ENCODE measurements around the gene UGT1A8.

DNA sequence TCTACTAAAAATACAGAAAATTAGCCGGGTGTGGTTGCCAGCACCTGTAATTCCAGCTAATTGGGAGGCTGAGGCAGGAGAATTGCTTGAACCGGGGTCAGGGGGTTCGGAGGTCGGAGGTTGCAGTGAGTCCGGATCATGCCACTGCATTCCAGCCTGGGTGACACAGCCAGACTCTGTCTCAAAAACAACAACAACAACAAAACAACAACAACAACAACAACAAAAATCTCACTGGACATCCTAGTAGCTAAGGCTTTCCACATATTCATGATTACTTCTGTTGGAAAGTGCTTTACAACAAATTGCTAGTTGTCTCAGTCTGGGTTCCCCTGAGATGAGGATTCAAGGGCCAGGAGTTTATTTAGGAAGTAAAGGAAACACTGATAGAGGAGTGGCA is 156.4 kb downstream of the UGT1A8 start:
- TF ChIP-seq GATA2 (IDR thresholded peaks at IDR 0.05; ENCODE audit: insufficient read depth, insufficient read length, low read depth, low read length) (no peak), JUN (IDR thresholded peaks at IDR 0.05; ENCODE audit: borderline replicate concordance, insufficient read depth, insufficient read length, low read depth) (no peak), EZH2 (IDR thresholded peaks at IDR 0.05; ENCODE audit: borderline replicate concordance, low read depth, low read length, severe bottlenecking) (no peak), POLR2A (IDR thresholded peaks at IDR 0.05; ENCODE audit: low read depth, low read length) (no peak), POLR2AphosphoS5 (IDR thresholded peaks at IDR 0.05; ENCODE audit: insufficient read depth, low read depth, low read length) (no peak), FOS (IDR thresholded peaks at IDR 0.05; ENCODE audit: borderline replicate concordance, insufficient read depth, low read length) (no peak)
- TF ChIP-seq, protein P1, sequence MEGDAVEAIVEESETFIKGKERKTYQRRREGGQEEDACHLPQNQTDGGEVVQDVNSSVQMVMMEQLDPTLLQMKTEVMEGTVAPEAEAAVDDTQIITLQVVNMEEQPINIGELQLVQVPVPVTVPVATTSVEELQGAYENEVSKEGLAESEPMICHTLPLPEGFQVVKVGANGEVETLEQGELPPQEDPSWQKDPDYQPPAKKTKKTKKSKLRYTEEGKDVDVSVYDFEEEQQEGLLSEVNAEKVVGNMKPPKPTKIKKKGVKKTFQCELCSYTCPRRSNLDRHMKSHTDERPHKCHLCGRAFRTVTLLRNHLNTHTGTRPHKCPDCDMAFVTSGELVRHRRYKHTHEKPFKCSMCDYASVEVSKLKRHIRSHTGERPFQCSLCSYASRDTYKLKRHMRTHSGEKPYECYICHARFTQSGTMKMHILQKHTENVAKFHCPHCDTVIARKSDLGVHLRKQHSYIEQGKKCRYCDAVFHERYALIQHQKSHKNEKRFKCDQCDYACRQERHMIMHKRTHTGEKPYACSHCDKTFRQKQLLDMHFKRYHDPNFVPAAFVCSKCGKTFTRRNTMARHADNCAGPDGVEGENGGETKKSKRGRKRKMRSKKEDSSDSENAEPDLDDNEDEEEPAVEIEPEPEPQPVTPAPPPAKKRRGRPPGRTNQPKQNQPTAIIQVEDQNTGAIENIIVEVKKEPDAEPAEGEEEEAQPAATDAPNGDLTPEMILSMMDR (IDR thresholded peaks at IDR 0.05; ENCODE audit: extremely low read depth in 1 of 2, insufficient read depth in 1 of 2, low read depth in 1 of 2, low read length in 2 of 2), result no peak
- TF ChIP-seq, protein P2, sequence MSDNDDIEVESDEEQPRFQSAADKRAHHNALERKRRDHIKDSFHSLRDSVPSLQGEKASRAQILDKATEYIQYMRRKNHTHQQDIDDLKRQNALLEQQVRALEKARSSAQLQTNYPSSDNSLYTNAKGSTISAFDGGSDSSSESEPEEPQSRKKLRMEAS (IDR thresholded peaks at IDR 0.05; ENCODE audit: insufficient read depth, insufficient read length), result no peak

Data from endothelial cell of umbilical vein (primary cell).